Panc1 (cell line): ENCODE measurements around the gene ZMAT3.

Source experiments
- POLR2AphosphoS5 ChIP-seq: IDR thresholded peaks from 2 replicates; pipeline ENCODE4 v1.6.1; 2012; ENCODE audit warnings: mild to moderate bottlenecking, low read depth, low read length, moderate library complexity
- SIN3A ChIP-seq: IDR thresholded peaks from 2 replicates; pipeline ENCODE4 v1.6.1; 2012; ENCODE audit warnings: low read depth, mild to moderate bottlenecking, low read length, moderate library complexity, borderline replicate concordance; ENCODE audit not compliant: insufficient read depth
- TCF7L2 ChIP-seq: IDR thresholded peaks from 2 replicates; pipeline ENCODE4 v1.6.1; 2011; ENCODE audit warnings: mild to moderate bottlenecking, low read depth, low read length, inconsistent platforms
- TF ChIP-seq, protein P1 (sequence below): fragments of 450-650 bp; IDR thresholded peaks from 2 replicates; pipeline ENCODE4 v1.5.1; 2017; ENCODE audit warnings: mild to moderate bottlenecking
- TF ChIP-seq, protein P2 (sequence below), 2 experiments: IDR thresholded peaks; 2 replicates each; pipeline ENCODE4 v1.6.1; 2011 to 2012; ENCODE audit warnings: low read depth in 2 of 2, control low read depth in 1 of 2, low read length in 1 of 2, mild to moderate bottlenecking in 1 of 2, moderate library complexity in 1 of 2; ENCODE audit not compliant: insufficient read depth in 1 of 2

DNA sequence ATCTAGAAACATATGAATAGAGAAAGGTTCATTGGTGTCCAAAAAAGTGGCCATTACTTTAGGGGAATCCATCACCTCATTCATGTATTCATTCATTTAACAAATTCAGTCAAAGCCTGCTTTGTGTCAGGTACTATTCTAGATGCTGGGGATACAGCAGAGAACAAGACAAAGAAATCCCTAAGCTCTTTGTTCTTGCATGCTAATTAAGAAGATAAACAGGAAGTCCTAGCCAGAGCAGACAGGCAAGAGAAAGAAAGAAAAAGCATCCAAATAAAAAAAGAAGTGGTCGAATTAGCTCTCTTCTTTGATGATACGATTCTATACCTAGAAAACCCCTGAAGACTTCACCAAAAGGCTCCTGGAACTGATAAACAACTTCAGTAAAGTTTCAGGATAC is 12.4 kb upstream of the ZMAT3 start:
- TF ChIP-seq, protein P1, sequence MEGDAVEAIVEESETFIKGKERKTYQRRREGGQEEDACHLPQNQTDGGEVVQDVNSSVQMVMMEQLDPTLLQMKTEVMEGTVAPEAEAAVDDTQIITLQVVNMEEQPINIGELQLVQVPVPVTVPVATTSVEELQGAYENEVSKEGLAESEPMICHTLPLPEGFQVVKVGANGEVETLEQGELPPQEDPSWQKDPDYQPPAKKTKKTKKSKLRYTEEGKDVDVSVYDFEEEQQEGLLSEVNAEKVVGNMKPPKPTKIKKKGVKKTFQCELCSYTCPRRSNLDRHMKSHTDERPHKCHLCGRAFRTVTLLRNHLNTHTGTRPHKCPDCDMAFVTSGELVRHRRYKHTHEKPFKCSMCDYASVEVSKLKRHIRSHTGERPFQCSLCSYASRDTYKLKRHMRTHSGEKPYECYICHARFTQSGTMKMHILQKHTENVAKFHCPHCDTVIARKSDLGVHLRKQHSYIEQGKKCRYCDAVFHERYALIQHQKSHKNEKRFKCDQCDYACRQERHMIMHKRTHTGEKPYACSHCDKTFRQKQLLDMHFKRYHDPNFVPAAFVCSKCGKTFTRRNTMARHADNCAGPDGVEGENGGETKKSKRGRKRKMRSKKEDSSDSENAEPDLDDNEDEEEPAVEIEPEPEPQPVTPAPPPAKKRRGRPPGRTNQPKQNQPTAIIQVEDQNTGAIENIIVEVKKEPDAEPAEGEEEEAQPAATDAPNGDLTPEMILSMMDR = no peak
- no peak for TF ChIP-seq POLR2AphosphoS5
- TF ChIP-seq SIN3A = no peak
- TF ChIP-seq TCF7L2 = no peak
- TF ChIP-seq, protein P2, sequence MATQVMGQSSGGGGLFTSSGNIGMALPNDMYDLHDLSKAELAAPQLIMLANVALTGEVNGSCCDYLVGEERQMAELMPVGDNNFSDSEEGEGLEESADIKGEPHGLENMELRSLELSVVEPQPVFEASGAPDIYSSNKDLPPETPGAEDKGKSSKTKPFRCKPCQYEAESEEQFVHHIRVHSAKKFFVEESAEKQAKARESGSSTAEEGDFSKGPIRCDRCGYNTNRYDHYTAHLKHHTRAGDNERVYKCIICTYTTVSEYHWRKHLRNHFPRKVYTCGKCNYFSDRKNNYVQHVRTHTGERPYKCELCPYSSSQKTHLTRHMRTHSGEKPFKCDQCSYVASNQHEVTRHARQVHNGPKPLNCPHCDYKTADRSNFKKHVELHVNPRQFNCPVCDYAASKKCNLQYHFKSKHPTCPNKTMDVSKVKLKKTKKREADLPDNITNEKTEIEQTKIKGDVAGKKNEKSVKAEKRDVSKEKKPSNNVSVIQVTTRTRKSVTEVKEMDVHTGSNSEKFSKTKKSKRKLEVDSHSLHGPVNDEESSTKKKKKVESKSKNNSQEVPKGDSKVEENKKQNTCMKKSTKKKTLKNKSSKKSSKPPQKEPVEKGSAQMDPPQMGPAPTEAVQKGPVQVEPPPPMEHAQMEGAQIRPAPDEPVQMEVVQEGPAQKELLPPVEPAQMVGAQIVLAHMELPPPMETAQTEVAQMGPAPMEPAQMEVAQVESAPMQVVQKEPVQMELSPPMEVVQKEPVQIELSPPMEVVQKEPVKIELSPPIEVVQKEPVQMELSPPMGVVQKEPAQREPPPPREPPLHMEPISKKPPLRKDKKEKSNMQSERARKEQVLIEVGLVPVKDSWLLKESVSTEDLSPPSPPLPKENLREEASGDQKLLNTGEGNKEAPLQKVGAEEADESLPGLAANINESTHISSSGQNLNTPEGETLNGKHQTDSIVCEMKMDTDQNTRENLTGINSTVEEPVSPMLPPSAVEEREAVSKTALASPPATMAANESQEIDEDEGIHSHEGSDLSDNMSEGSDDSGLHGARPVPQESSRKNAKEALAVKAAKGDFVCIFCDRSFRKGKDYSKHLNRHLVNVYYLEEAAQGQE (IDR thresholded peaks at IDR 0.05; ENCODE audit: insufficient read depth in 1 of 2, low read depth in 2 of 2, low read length in 1 of 2) = no peak
